Measurements from ENCODE around the gene CIITA.
A peak's percentile ranks its signal among the peaks of the same experiment; 100 is the strongest.

CIITA gene

DNA sequence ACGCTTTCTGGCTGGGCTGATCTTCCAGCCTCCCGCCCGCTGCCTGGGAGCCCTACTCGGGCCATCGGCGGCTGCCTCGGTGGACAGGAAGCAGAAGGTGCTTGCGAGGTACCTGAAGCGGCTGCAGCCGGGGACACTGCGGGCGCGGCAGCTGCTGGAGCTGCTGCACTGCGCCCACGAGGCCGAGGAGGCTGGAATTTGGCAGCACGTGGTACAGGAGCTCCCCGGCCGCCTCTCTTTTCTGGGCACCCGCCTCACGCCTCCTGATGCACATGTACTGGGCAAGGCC lies 30.7 kb downstream of the CIITA start:
- H3K27ac ChIP-seq (ENCODE audit: low read length), result no peak overlapping the region
- H3K9ac ChIP-seq (ENCODE audit: low read depth, low read length), result no peak overlapping the region
- no peaks in the 10 kb centered on the region for H3K4me1 ChIP-seq (ENCODE audit: insufficient read depth, low read length)
- no peaks in the 10 kb centered on the region for H3K27me3 ChIP-seq (ENCODE audit: insufficient read depth, low read length)
- peaks cover 3% of the 10 kb centered on the region; the same call in 1 of the 2 replicates for H3K9me3 ChIP-seq (ENCODE audit: insufficient read depth, low read depth, low read length)
- no peaks in the 10 kb centered on the region for H3K36me3 ChIP-seq (ENCODE audit: insufficient read depth, low read depth, low read length)
- H3K4me3 ChIP-seq (ENCODE audit: low read length), result no peak overlapping the region

DNA sequence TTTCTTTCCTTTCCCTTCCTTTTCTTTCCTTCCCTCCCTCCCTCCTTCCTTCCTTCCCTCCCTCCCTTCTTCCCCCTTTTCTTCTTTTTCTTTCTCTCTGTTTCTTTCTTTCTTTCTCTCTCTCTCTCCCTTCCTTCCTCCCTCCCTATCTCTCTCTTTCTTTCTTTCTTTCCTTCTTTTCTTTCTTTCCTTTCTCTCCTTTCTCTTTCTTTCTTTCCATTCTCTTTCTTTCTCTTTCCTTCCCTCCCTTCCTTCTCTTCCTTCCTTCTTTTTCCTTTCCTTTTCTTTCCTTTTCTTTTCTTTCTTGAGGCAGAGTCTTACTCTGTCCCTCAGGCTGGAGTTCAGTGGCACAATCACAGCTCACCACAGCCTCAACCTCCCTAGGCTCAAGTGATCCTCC lies 34.3 kb downstream of the CIITA start:
- no peaks in the 10 kb centered on the region for H3K9me3 ChIP-seq (ENCODE audit: insufficient read depth, low read depth, low read length)
- H3K27me3 ChIP-seq (ENCODE audit: insufficient read depth, low read length), result no peaks in the 10 kb centered on the region
- no peak overlapping the region for H3K4me3 ChIP-seq (ENCODE audit: low read length)
- no peak overlapping the region for H3K27ac ChIP-seq (ENCODE audit: low read length)
- no peaks in the 10 kb centered on the region for H3K36me3 ChIP-seq (ENCODE audit: insufficient read depth, low read depth, low read length)
- H3K4me1 ChIP-seq (ENCODE audit: insufficient read depth, low read length), result no peaks in the 10 kb centered on the region
- H3K9ac ChIP-seq (ENCODE audit: low read depth, low read length), result no peak overlapping the region

DNA sequence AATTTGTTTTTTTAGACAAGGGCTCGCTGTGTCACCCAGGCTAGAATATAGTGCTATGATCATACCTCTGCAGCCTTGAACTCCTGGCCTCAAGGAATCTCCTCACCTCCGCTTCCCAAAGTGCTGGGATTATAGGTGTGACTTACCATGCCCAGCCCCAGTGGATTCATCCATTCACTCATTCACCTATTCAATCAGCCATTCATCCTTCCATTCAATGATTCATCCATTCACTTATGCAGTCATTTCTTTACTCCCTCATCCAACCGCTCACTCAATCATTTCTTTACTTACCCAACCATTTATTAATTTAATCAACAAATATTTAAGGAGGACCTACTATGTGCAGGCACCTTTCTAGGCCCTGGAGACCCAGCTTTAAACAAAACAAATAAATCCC lies 39.5 kb downstream of the CIITA start:
- Histone ChIP-seq H3K27ac (ENCODE audit: low read length) (no peak overlapping the region), H3K4me3 (ENCODE audit: low read length) (no peak overlapping the region), H3K9me3 (ENCODE audit: insufficient read depth, low read depth, low read length) (no peaks in the 10 kb centered on the region), H3K27me3 (ENCODE audit: insufficient read depth, low read length) (0 out of 2 replicates have a peak, but pooled peaks cover 4% of the 10 kb centered on the region), H3K4me1 (ENCODE audit: insufficient read depth, low read length) (peaks cover 3% of the 10 kb centered on the region; the same call in 1 of the 2 replicates), H3K36me3 (ENCODE audit: insufficient read depth, low read depth, low read length) (no peaks in the 10 kb centered on the region), H3K9ac (ENCODE audit: low read depth, low read length) (no peak overlapping the region)

DNA sequence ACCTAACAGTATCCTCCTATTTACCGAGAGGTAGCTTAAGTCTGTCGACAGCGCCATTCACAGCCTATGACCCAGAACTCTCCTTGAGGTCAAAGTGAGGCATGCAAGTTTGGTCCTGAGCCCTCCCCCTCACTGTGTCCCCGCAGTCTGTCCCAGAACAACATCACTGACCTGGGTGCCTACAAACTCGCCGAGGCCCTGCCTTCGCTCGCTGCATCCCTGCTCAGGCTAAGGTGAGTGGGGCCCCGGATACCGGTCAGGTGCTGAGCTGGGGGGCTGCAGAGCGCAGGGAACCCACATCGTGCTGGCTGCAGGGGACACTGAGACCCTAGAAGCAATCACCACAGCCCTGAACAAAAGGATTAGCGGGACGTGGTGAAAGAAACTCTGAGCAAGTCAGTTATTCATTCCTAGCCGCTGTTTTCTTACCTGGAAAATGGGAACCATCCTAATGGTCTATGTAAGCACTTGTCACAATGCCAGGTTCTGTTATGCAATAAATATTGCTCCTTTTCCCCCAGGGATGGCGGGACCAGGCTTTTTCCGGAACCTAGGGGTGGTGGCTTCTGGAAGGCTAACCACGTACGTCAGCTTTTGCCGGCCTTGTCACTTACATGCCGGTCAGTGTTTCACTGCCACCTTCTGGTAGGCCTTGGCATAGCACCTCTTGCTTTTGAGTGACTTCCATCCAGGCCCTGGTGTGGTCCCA lies 41.4 kb downstream of the CIITA start:
- peaks cover 3% of the 10 kb centered on the region; the same call in 1 of the 2 replicates for H3K4me1 ChIP-seq (ENCODE audit: insufficient read depth, low read length)
- no peaks in the 10 kb centered on the region for H3K36me3 ChIP-seq (ENCODE audit: insufficient read depth, low read depth, low read length)
- 0 out of 2 replicates have a peak, but pooled peaks cover 4% of the 10 kb centered on the region for H3K27me3 ChIP-seq (ENCODE audit: insufficient read depth, low read length)
- H3K9me3 ChIP-seq (ENCODE audit: insufficient read depth, low read depth, low read length), result no peaks in the 10 kb centered on the region
- no peak overlapping the region for H3K27ac ChIP-seq (ENCODE audit: low read length)
- H3K4me3 ChIP-seq (ENCODE audit: low read length), result peak overlapping the region; percentile 56; the same call in 1 of the 2 replicates
- no peak overlapping the region for H3K9ac ChIP-seq (ENCODE audit: low read depth, low read length)

DNA sequence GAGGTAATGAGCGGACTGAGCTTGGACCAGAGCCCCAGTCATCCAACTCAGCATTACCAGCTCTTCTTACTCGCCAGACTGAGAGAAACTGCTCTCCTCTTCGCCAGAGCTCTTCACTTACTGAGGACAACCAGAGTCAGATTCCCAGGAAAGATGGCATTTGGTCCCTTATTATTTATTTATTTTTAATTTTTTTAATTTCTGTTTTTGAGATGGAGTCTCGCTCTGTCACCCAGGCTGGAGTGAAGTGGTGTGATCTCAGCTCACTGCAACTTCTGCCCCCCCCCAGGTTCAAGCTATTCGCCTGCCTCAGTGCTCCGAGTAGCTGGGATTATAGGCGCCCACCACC lies 42.0 kb downstream of the CIITA start:
- no peaks in the 10 kb centered on the region for H3K36me3 ChIP-seq (ENCODE audit: insufficient read depth, low read depth, low read length)
- H3K9me3 ChIP-seq (ENCODE audit: insufficient read depth, low read depth, low read length), result no peaks in the 10 kb centered on the region
- H3K27me3 ChIP-seq (ENCODE audit: insufficient read depth, low read length), result 0 out of 2 replicates have a peak, but pooled peaks cover 4% of the 10 kb centered on the region
- H3K9ac ChIP-seq (ENCODE audit: low read depth, low read length), result no peak overlapping the region
- peaks cover 3% of the 10 kb centered on the region; the same call in 1 of the 2 replicates for H3K4me1 ChIP-seq (ENCODE audit: insufficient read depth, low read length)
- H3K27ac ChIP-seq (ENCODE audit: low read length), result no peak overlapping the region
- no peak overlapping the region for H3K4me3 ChIP-seq (ENCODE audit: low read length)

DNA sequence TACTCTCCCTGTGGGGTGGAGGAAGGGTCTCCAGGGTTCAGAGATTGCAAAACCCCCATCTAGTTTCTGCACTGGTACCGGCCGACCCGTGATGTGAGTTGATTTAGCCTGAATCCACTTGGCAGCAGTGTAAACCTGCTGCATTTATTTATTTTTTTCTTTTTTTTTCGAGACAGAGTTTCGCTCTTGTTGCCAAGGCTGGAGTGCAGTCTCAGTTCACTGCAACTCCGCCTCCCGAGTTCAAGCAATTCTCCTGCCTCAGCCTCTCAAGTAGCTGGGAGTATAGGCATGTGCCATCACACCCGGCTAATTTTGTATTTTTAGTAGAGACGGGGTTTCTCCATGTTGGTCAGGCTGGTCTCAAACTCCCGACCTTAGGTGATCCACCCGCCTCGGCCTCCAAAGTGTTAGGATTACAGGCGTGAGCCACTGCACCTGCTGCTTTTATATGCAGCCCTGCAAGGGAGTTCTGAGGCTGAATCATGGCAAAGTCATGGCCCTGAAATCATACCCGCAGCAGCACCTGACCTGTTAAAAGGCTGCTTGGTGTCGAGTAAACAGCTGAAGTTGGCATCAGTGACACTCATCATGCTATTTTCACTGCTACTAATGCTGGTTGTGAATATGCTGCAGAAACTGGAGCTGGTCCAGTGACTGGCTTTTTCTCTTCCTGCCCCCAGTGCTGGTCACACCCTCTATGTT lies 43.9 kb downstream of the CIITA start:
- no peak overlapping the region for H3K9ac ChIP-seq (ENCODE audit: low read depth, low read length)
- no peak overlapping the region for H3K27ac ChIP-seq (ENCODE audit: low read length)
- 0 out of 2 replicates have a peak, but pooled peaks cover 4% of the 10 kb centered on the region for H3K27me3 ChIP-seq (ENCODE audit: insufficient read depth, low read length)
- H3K4me1 ChIP-seq (ENCODE audit: insufficient read depth, low read length), result peaks cover 3% of the 10 kb centered on the region; the same call in 1 of the 2 replicates
- H3K36me3 ChIP-seq (ENCODE audit: insufficient read depth, low read depth, low read length), result no peaks in the 10 kb centered on the region
- no peaks in the 10 kb centered on the region for H3K9me3 ChIP-seq (ENCODE audit: insufficient read depth, low read depth, low read length)
- H3K4me3 ChIP-seq (ENCODE audit: low read length), result no peak overlapping the region

DNA sequence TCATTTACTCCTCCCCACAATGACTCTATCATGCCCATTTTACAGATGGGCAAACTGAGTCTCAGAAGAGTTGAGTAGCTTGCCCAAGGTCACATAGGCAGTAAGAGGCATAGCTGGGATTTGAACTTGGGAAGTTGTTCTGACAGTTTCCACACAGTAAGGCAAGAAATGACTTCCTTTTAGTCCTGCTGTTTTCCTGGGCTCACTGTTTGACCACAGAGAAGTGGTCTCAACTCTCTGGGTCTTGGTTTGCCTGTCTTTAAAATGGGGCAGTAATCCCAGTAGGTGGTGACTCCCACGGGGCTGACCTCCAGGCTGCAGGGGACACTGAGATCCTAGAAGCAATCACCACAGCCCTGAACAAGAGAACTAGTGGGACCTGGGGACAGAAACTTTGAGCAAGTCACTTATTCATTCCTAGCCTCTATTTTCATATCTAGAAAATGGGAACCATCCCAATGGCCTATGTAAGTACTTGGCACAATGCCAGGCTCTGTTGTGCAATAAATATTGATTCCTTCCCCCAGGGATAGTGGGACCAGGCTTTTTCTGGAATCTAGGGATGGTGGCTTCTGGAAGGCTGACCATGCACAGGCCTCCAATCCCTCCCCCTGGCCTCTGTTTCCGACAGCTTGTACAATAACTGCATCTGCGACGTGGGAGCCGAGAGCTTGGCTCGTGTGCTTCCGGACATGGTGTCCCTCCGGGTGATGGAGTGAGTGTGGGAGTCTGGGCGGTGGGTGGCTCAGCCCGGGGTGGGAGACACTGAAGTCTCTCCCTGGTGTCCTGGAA lies 44.7 kb downstream of the CIITA start:
- Histone ChIP-seq H3K9ac (ENCODE audit: low read depth, low read length) (no peak overlapping the region), H3K4me3 (ENCODE audit: low read length) (no peak overlapping the region), H3K4me1 (ENCODE audit: insufficient read depth, low read length) (peaks cover 3% of the 10 kb centered on the region; the same call in 1 of the 2 replicates), H3K27me3 (ENCODE audit: insufficient read depth, low read length) (0 out of 2 replicates have a peak, but pooled peaks cover 4% of the 10 kb centered on the region), H3K36me3 (ENCODE audit: insufficient read depth, low read depth, low read length) (no peaks in the 10 kb centered on the region), H3K27ac (ENCODE audit: low read length) (no peak overlapping the region), H3K9me3 (ENCODE audit: insufficient read depth, low read depth, low read length) (no peaks in the 10 kb centered on the region)

DNA sequence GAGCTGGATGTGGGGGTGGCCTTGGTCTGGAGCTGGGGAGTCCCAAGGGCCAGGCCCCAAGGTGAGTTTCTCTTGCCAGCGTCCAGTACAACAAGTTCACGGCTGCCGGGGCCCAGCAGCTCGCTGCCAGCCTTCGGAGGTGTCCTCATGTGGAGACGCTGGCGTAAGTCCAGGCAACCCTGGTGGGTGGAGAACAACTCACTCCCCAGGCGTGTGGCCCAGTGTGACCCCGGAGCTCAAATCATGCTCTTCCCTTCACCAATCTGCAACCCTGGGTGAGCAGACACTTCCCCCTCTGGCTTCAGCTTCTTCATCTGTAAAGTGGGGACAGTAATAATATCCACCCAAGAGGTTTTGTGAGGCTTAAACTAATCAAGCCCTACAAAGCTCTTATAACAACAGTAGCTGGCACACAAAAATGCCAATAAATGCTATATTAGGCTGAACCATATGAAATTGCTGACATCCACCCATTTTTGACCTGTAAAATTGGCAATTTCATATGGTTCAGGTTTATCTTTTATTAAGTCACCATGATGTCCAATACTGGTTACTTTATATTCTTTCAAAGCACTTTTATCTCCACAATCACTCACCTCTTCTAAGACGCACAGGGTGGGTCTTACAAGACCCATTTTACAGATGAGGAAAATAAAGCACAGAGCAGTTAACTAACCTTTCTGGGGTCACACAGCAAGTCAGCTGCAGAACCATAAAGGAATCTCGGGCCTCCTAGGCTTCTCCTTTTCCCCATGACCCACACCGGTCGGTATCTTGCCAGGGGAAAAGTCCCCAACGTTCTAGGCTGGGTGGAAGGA lies 45.5 kb downstream of the CIITA start:
- H3K4me3 ChIP-seq (ENCODE audit: low read length), result no peak overlapping the region
- H3K36me3 ChIP-seq (ENCODE audit: insufficient read depth, low read depth, low read length), result peaks cover 7% of the 10 kb centered on the region; the same call in 1 of the 2 replicates
- no peak overlapping the region for H3K27ac ChIP-seq (ENCODE audit: low read length)
- no peak overlapping the region for H3K9ac ChIP-seq (ENCODE audit: low read depth, low read length)
- H3K4me1 ChIP-seq (ENCODE audit: insufficient read depth, low read length), result peaks cover 3% of the 10 kb centered on the region; the same call in 1 of the 2 replicates
- H3K9me3 ChIP-seq (ENCODE audit: insufficient read depth, low read depth, low read length), result no peaks in the 10 kb centered on the region
- 0 out of 2 replicates have a peak, but pooled peaks cover 4% of the 10 kb centered on the region for H3K27me3 ChIP-seq (ENCODE audit: insufficient read depth, low read length)

DNA sequence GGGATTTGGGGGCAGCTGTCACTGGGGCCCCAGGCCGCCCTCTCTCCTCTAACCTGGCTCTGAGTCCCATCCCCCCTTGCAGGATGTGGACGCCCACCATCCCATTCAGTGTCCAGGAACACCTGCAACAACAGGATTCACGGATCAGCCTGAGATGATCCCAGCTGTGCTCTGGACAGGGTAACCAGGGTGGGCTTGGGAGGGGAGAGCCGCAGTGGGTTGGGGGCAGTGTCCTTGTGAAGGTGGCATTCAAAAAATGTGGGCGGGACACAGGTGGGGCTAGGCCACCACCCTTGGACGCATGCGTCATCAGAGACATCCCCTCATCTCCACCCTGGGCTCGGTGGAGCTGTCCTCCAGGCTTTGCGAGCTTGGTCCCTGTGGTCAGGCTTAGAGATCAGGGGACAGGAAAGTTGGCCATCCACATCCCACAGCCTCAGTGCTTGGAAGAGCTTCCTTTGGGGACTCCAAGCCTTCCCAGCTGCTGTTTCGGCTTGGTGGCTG lies 46.2 kb downstream of the CIITA start:
- peaks cover 14% of the 10 kb centered on the region; the same call in 1 of the 2 replicates for H3K36me3 ChIP-seq (ENCODE audit: insufficient read depth, low read depth, low read length)

DNA sequence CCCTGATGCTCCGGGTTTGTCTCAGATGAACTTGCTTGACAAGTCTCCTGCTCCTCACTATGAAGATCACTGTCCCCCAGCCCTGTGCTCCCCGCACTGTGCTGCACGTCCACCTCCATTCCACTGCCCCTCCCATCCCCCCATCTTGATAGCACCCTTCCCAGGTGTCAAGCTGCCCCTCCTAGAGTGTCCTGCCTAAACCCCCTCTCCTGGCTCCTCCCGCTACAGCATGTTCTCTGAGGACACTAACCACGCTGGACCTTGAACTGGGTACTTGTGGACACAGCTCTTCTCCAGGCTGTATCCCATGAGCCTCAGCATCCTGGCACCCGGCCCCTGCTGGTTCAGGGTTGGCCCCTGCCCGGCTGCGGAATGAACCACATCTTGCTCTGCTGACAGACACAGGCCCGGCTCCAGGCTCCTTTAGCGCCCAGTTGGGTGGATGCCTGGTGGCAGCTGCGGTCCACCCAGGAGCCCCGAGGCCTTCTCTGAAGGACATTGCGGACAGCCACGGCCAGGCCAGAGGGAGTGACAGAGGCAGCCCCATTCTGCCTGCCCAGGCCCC lies 46.7 kb downstream of the CIITA start:
- no peak overlapping the region for H3K27ac ChIP-seq (ENCODE audit: low read length)
- H3K36me3 ChIP-seq (ENCODE audit: insufficient read depth, low read depth, low read length), result peaks cover 16% of the 10 kb centered on the region; the same call in 1 of the 2 replicates

More for the DNA sequence above, 46.2 kb downstream of the CIITA start:
- Histone ChIP-seq H3K4me3 (ENCODE audit: low read length) (no peak overlapping the region), H3K9ac (ENCODE audit: low read depth, low read length) (no peak overlapping the region), H3K9me3 (ENCODE audit: insufficient read depth, low read depth, low read length) (no peaks in the 10 kb centered on the region), H3K4me1 (ENCODE audit: insufficient read depth, low read length) (peaks cover 3% of the 10 kb centered on the region; the same call in 1 of the 2 replicates), H3K27me3 (ENCODE audit: insufficient read depth, low read length) (no peaks in the 10 kb centered on the region), H3K27ac (ENCODE audit: low read length) (no peak overlapping the region)

More for the DNA sequence above, 46.7 kb downstream of the CIITA start:
- no peaks in the 10 kb centered on the region for H3K4me1 ChIP-seq (ENCODE audit: insufficient read depth, low read length)
- no peak overlapping the region for H3K9ac ChIP-seq (ENCODE audit: low read depth, low read length)
- H3K27me3 ChIP-seq (ENCODE audit: insufficient read depth, low read length), result no peaks in the 10 kb centered on the region
- no peak overlapping the region for H3K4me3 ChIP-seq (ENCODE audit: low read length)
- H3K9me3 ChIP-seq (ENCODE audit: insufficient read depth, low read depth, low read length), result no peaks in the 10 kb centered on the region
